Right lobe of liver (tissue), 4 donors: ENCODE results near the gene IFRD2.

ENCODE experiments used
- CTCF ChIP-seq, 4 donors: fragments of 200-600 bp in 3 of 4; fragments of 450-650 bp in 1 of 4; IDR thresholded peaks; one replicate each; pipeline versions ENCODE4 v1.5.1 to v1.8.0; 2016 to 2022; ENCODE audit warnings: antibody characterized with exemption in 4 of 4, mild to moderate bottlenecking in 2 of 4
- POLR2A ChIP-seq: fragments of 450-650 bp; IDR thresholded peaks from one replicate; pipeline ENCODE4 v1.6.1; 2017; ENCODE audit warnings: antibody characterized with exemption, mild to moderate bottlenecking
- donor health status: DM: no; HTN: no; CAD: no.
- donor health status: DM: no; HTN: no; CAD: no.
- donor health status: DM: no; HTN: yes; CAD: no.

- no peak for TF ChIP-seq CTCF (IDR thresholded peaks at IDR 0.05)
- TF ChIP-seq POLR2A: no peak
Observed at GRCh38 chr3:50263478-50264382, 28.5 kb downstream of the IFRD2 start.
